NK-92 (cell line): ENCODE measurements around the gene TBATA.

ENCODE experiments used
- DNase-seq: peaks from one replicate; lab custom pipeline; 2025; ENCODE audit not compliant: unreplicated experiment; lab: John Stamatoyannopoulos, UW

The TBATA gene

DNA sequence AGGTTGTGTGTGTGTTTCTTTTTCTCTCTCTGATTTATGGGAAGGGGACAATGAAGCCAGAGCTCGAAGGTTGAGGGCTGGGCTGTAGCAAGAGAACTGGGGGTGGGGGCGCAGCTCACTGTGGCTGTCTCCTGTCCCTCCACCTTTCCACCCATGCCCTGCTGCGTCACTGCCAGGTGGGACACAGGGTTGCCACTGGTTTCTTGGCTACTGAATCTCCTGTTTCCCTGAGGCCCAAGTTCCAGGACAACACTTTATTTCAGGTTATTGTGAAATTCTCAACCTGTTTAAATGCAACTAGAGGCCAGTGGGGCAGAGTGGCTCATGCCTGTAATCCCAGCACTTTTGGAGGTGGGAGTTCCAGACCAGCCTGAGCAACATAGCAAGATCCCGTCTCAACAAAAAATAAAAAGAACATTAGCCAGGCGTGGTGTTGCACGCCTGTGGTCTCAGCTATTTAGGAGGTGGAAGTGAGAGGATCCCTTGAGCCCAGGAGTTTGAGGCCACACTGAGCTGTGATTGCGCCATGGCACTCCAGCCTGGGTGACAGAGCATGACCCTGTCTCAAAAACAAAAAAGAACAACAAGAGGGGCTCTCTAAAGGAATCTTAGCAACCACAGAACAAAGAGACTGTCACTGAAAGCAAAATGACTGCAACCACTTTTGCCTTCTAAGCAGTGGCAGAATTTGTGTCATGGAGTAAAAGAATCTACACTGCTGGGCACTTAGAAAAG, 22.6 kb downstream of the TBATA start:
- DNase-seq = no peak

DNA sequence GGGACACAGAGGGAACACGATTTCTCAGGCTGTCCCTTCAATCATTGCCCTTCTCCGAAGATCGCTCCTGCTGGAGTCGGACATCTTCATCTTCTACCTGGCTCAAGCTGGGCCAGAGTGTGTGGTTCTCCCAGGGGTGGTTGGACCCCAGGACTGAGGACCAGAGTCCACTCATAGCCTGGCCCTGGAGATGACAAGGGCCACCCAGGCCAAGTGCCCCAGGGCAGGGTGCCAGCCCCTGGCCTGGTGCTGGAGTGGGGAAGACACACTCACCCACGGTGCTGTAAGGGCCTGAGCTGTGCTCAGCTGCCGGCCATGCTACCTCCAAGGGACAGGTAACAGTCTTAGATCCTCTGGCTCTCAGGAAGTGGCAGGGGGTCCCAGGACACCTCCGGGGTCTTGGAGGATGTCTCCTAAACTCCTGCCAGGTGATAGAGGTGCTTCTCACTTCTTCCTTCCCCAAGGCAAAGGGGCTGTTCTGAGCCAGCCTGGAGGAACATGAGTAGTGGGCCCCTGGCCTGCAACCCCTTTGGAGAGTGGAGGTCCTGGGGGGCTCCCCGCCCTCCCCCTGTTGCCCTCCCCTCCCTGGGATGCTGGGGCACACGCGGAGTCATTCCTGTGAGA, 23.3 kb downstream of the TBATA start:
- DNase-seq = no peak

DNA sequence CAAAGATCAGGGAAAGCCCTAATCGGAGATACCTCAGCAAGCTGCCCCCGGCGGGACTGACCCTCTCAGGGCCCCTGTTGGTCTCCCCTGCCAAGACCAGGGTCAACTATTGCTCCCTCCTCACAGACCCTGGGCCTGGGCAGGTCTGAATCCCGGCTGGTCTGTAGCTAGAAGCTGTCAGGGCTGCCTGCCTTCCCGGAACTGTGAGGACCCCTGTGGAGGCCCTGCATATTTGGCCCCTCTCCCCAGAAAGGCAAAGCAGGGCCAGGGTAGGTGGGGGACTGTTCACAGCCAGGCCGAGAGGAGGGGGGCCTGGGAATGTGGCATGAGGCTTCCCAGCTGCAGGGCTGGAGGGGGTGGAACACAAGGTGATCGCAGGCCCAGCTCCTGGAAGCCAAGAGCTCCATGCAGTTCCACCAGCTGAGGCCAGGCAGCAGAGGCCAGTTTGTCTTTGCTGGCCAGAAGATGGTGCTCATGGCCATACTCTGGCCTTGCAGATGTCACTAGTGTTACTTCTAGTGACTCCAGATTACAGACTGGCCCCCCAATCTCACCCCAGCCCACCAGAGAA, 24.1 kb downstream of the TBATA start:
- no peak for DNase-seq

DNA sequence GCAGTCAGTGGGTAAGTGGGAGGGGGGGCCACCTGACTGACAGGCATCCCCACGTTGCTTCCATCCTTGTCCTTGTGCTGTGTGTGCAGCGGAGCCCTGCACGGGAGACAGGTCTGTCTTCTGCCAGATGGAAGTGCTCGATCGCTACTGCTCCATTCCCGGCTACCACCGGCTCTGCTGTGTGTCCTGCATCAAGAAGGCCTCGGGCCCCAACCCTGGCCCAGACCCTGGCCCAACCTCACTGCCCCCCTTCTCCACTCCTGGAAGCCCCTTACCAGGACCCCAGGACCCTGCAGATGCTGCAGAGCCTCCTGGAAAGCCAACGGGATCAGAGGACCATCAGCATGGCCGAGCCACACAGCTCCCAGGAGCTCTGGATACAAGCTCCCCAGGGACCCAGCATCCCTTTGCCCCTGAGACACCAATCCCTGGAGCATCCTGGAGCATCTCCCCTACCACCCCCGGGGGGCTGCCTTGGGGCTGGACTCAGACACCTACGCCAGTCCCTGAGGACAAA, 24.8 kb downstream of the TBATA start:
- DNase-seq = no peak

DNA sequence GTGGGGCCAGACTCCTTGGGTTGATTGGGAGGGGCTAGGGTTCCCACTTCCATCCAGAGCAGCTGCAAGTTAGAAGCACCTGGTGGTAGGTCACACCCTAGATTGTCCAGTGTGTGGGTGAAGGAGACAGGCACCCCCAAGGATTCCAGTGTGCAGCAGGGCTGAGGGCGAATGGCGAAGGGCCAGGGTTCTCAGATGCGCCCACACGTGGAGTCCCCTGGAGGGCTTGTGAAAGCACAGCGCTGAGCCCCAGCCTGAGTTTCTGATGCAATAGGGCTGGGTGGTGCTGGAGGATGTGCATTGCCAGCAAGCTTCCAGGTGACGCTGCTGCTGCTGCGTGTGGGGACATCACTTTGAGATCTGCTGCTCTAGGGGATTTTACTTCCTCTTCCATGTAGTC, 25.4 kb downstream of the TBATA start:
- DNase-seq = no peak

DNA sequence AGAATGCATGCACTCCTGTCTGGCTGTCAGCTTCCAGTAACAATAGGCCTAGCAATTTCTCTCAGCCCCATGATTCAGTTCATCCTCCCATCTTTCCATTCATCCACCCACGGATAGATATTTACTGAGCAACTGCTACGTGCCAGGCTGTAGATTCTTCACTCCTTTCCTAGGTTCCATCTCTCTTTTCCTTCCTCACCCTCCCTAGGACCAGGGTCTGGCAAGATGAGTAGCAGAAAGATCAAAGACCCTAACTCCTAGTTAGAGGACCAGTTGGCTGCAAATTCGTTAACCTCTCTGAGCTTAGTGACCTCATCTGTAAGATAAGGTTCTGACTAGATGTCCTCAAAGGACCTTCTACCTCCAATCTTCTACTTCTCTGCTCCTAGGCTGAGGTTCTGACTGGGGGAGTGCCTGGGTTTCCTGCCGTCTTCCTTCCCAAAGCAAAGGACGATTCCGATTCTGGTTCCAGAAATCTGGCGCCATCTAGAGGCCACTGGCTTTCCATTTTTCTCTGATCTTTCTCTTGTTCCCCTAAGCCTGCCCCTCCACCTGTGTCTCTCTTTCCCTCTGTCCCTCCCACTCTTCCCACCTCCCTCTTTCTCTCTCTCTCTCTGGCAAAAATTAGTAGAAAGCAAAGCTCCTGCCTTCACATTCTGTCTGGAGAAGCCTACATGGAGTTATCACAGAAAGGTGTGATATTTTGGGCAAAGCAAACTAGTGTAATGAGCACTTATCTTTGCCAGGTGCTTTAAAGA, 26.2 kb downstream of the TBATA start:
- DNase-seq = no peak

DNA sequence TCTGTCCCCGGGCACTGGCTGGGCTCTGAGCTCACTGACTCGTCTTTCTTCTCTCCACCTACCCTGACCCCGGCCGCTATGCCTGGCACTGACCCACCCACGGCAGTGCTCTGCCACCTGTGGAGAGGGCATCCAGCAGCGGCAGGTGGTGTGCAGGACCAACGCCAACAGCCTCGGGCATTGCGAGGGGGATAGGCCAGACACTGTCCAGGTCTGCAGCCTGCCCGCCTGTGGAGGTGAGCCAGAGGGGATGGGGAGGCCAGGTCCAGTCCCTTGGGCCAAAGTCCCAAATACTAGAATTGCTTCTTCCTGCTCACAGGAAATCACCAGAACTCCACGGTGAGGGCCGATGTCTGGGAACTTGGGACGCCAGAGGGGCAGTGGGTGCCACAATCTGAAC, 27.3 kb downstream of the TBATA start:
- no peak for DNase-seq

DNA sequence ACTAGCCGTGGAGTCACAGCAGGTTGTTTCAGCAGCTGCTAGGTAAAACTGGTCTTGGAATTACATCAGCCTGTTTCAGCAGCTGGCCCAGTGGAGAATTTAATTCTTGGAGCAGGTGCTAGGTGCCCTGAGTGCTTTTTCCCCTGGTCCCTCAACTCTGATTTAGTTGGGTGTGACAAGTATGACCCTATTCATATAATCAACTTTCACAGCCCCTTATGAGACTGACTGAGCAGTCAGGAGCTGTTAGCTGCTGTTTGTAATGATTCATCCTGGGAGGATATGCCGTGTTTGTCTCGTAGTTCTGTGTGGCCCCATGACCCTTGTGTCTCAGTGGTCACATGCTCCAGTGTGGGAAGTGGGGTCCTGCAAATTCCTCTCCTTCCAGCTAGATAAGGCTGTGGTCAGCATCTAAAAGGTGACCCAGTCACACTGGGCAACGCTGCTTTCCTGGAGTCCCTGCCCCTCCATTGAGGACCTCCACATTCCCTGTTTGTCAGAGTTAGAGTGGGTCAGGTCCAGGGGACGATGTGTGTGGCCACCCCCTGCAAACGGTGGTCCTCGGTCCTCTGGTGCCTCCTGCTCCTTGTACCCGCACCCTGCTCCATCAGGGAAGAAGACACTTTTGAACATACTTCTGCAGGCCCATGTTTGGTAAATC, 28.3 kb downstream of the TBATA start:
- no peak for DNase-seq

DNA sequence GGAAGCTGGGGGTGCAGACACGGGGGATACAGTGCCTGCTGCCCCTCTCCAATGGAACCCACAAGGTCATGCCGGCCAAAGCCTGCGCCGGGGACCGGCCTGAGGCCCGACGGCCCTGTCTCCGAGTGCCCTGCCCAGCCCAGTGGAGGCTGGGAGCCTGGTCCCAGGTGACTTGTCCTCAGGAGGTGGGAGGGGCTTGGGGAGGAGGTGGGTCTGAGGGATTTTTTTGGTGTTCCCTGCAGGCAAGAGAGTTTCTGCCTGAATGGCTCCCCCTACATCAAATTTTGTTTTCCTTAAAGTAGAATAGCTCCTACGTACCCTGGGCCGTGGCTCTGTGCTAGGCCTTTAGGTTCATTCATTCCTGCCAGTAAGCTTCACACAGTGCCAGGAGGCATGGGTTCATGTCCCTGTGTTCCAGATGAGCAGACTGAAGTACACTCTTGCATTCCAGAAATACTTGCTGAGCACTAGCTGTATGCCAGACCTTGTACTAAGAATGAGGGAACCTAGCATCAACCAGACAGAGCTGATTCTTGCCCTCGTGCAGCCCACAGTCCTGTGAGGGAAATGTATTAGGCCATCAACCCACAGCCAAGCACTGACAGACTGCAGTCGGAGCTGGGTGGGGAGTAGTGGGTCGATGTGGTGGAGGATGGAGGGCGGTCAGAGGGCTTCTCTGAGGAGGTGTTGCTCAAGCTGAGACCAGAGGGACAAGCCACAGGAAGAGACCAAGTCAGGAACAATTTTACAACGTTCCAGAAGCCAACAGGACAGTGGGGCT, 31.1 kb downstream of the TBATA start:
- no peak for DNase-seq

DNA sequence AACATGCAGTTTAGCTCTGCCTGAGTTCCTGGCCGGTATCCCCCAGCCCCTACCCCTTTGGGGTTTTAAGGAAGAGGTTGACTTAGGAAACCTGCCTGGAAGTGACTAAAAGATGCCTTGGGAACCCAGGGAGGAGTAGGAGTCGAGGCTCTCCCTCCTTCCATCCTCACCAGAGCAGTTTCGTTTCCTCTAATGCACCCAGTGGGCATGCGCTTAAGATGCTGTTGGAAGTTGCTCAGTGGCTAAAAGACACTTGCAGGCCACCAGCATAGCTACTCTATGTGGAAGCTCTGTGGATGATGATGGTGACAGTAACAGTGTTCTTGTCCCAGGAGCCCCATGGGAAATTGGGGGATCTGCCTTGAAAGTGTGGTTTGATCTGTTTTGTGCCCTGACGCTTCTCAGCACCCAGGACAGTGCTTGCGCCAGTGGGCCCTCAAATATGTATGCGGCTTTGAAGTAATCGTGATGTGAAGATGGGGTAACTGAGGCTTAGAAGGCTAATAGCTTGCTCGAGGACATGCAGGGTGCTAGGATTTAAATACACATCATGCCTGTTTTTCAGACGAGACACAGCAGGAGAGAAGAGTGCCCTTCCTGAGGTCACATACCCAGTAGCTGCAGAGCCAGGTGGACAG, 32.0 kb downstream of the TBATA start:
- no peak for DNase-seq

DNA sequence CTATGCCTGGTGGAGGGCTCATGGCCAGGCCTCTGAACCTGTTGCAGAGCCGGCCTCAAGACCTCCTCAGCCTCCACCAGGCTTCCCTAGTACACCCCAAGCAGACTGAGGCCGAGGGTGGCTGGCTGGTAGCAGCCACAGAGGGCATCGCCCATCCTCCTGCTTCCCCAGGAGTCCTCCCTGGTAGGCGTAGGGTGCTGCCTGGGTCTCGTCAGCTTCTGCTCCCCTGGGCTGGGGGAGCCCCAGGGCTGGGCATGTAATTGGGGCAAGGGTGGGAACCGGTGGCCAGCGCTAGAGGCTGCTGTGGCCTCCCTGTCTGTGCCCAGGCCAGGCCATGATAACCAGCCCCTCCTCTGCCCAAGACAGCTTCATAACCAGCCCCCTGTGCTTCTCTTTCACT, 32.6 kb downstream of the TBATA start:
- DNase-seq = no peak

DNA sequence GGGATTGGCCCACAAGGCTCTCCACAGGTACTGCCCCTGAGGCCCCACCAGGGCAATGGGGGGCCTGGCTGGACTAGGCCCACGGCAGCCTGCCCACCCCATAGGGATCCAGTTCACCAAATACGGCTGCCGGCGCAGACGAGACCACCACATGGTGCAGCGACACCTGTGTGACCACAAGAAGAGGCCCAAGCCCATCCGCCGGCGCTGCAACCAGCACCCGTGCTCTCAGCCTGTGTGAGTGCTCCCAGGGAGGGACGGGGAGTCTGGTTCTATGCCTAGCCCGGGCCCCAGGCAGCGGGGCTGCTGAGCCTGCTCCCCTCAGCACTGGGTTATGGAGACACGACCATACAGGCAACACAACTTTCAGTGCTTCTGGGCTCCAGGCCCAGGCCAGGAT, 33.2 kb downstream of the TBATA start:
- no peak for DNase-seq

DNA sequence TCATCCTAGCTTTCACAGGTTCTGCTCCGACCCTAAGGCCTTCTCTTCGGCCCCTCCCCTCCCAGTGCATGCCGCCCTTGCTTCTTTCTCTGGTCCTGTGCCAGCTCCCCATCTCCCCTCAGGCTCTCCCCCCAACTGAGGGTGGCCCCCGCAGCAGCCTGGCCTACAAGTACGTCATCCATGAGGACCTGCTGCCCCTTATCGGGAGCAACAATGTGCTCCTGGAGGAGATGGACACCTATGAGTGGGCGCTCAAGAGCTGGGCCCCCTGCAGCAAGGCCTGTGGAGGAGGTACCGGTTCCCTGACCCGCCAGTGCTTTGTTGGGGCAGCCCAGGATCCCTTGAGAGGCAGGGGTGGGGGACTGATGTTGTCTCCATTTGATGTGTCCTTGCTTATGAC, 33.8 kb downstream of the TBATA start:
- DNase-seq = no peak

DNA sequence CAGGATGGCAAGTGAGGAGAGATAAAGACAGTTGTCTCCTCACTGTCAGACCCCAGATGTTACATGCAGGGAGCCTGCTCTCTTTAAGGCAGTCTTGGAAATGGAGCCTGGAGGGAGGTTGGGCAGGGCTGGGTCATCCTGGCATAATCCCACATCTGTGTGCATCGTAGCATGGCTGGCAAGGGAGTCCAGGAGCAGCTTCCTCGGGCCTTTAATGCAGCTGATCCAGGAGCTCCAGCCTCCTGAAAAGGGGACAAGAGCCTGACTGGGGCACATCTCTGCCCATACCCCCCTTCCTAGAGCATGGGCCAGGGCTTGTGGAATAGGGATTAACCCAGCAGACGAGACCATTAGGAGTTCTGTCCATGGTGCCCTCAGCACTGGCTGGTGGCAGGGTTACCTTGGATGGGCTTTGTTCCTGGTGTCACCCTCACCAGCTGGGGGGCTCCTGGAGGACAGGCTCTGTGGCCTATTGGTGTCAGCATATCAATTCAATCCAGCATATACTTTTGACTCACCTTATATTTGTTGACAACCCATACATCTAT, 34.9 kb downstream of the TBATA start:
- DNase-seq = no peak

DNA sequence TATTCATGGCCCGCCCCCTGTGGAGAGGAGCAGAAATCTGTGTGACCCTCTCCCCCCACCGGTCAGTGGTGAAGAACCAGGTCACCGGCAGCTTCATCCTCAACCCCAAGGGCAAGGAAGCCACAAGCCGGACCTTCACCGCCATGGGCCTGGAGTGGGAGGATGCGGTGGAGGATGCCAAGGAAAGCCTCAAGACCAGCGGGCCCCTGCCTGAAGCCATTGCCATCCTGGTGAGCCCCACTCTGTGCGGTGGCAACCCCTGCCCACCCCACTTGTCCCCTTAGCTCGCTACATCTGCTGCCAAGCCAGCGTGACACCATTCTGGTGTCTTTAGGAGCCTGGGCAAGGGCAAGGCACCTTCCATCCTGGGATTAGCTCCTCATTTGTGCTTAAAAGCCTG, 35.4 kb downstream of the TBATA start:
- DNase-seq = no peak

DNA sequence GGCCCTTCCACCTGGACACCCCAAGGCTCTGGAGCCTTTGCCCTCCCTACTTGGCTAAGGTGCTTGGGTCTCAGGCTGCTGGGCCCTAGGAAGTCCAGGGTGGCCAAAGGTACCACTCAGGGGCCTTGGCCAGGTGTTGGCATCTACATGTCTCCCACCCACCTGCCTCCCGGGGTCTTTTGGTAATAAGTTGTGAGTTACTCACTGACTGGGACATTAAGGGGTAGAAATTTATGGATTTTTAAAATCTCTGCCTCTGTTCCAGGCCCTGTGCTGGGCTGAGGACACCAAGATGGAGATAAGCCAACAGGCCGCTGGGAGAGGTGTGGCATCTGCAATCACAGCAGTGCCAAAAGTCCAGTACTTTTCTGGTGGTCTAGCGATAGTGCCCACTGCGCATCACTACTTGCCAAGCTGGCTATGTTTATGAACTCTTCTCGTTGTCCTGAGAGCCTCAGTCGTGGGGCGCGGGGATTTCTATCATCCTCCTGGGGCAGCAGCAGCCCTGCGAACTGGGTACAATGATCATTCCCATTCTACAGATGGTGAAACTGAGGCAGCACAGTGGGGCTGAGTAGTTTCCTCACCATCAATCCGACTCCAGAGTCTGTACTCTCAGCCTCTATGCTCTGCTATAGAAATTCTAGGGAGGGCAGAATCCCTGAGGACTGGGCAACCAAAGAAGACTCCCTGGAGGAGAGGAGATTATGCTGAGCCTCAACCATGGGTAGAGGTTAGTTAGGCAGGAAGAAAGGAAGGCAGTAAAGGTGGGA, 36.2 kb downstream of the TBATA start:
- no peak for DNase-seq

DNA sequence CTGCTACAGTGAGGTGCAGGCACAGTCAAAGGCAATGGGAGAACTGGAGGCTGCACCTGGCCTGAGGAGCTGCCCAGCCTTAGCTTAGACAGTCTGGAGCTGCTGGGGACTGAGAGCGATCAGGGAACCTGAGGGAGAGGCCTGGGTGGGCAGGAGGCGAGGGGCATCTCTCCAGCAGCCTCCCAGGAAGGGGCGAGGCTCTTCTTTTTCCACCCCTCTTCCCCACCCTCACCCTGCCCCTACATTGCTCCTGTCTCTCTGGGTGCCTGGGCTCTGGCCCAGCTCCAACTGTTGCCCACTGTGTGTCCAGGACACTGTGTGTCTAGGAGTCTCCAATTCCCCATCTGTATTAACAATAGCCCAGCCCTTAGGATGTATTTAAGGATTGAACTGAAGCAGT, 36.9 kb downstream of the TBATA start:
- DNase-seq = no peak

DNA sequence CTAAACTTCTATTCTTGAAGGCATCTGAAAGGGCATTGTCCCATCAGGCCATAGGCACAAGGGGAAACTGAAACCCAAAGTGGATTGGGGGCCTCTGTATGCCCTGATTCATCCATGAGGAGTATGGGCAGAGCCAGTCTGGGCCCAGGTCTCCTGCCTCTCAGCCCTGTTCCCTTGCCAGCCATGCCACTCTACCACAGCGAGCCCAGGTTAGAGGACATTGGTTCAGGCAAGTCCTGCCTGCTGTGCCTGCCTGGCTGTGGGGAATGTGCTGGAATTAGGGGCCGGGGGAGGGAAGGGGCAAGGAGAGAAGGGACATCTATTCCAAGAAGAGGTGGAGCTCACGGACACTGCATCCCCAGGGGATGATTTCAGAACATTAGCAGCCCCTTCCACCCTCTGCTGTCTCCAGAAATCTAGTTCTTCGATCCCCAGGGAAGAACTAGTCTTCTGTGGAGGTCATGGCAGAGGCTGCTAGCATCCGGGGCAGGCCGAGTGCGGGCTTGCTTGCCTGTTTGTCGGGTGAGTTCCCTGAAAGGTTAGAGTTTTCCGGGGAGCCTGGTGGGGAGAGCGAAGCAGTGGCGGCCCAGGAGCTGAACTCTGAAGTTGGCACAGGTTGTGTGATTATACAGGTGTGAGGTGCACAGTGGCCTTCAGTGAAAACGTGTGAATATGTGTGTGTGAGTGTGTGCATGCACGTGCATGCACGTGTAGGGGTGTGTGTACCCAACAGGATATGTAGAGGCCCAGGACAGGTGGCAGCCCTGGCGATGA, 37.8 kb downstream of the TBATA start:
- no peak for DNase-seq
